Measurements from ENCODE around the gene HABP4.

DNA sequence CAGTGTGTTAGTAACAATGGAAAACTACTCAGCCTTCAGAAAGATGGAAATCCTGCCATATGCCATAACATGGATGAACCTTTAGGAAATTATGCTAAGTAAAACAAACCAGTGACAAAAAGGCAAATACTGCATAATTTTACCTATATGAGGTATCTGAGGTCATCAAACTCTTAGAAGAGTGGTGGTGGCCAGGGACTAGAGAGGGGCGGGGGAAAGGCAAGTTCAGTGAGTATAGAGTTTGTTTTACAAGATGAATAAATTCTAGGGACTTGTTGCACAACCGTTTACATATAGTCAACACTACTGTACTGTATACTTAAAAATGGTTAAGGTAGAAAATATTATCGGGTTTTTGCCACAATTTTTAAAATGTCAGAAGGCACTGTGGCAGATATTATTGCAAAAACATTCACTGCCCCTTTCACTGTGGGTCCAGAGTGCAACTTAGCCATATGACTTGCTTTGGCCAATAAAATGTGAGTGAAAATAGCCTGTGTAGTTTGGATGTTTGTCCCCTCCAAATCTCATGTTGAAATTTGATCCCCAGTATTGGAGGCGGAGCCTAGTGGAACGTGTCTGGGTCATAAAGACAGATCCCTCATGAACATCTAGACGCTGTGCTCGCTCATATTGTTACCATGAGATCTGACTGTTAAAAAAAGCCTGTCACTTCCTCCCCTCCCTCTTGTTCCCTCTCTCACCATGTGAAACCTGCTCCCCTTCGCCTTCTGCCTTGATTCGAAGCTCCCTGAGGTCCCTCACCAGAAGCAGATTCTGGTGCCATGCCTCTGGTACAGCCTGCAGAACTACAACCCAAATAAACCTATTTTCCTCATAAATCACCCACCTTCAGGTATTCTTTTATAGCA, 41.3 kb upstream of the HABP4 start:
- TF ChIP-seq CTCF (IDR thresholded peaks at IDR 0.05; ENCODE audit: low read depth, low read length) (no peak), EZH2phosphoT487 (IDR thresholded peaks at IDR 0.05; ENCODE audit: low read depth) (no peak)
